Measurements from ENCODE around the gene AKNA. TPM values are rescaled to one million over a fixed set of nuclear protein-coding genes. Genes with fewer than 3 reads are reported as not detected.

Gene AKNA
- total RNA-seq, 1 experiment from 2014 or later: 10.1 TPM

GRCh38 chr9:114313186-114313585, 74.6 kb downstream of the AKNA start:
- ChIA-PET CTCF (no interaction called here), POLR2A (interaction anchor here (0.7 kb wide), 1 partner anchor 223 kb away, joined by 3 read pairs; no protein-coding TSS in a partner anchor)
- intact Hi-C loops (cut with micrococcal nuclease; ENCODE audit: unreplicated experiment) (no loop called here), in situ Hi-C loops (cut with HindIII; ENCODE audit: low pct_unique_long_range_greater_than_20kb, low sequenced_read_pairs) (no loop called here)
- Histone ChIP-seq H3K27ac (ENCODE audit: low read length) (no peak overlapping the region), H3K27me3 (ENCODE audit: control insufficient read depth, insufficient read depth, low read length) (no peaks in the 10 kb centered on the region), H3K4me1 (ENCODE audit: control insufficient read depth, insufficient read depth, low read length) (no peaks in the 10 kb centered on the region), H3K36me3 (ENCODE audit: control insufficient read depth, insufficient read depth, low read length) (no peaks in the 10 kb centered on the region), H3K9me3 (ENCODE audit: control insufficient read depth, insufficient read depth, low read depth, low read length) (no peaks in the 10 kb centered on the region), H3K4me3 (ENCODE audit: low read depth in 2 of 2, low read length in 2 of 2) (no peak overlapping the region)
- TF ChIP-seq SIN3A (IDR thresholded peaks at IDR 0.05; ENCODE audit: borderline replicate concordance, insufficient read depth, low read depth, low read length) (no peak), CTCF (IDR thresholded peaks at IDR 0.05) (no peak), REST (IDR thresholded peaks at IDR 0.05; ENCODE audit: insufficient read depth in 1 of 2, low read depth in 2 of 2, low read length in 1 of 2) (no peak), TCF7L2 (IDR thresholded peaks at IDR 0.05; ENCODE audit: low read depth, low read length) (no peak), POLR2AphosphoS5 (IDR thresholded peaks at IDR 0.05; ENCODE audit: low read depth, low read length) (no peak)
- no peak for ATAC-seq
- BruUV-seq (replicated peaks): no TSS peak
- DNase-seq (ENCODE audit: low read depth, low spot score): no peak

- CTCF ChIA-PET: no interaction called here
- Histone ChIP-seq H3K27me3 (ENCODE audit: control insufficient read depth, insufficient read depth, low read length) (no peaks in the 10 kb centered on the region), H3K36me3 (ENCODE audit: control insufficient read depth, insufficient read depth, low read length) (no peaks in the 10 kb centered on the region), H3K4me1 (ENCODE audit: control insufficient read depth, insufficient read depth, low read length) (no peaks in the 10 kb centered on the region), H3K4me3 (ENCODE audit: low read depth in 2 of 2, low read length in 2 of 2) (no peak overlapping the region), H3K9me3 (ENCODE audit: control insufficient read depth, insufficient read depth, low read depth, low read length) (no peaks in the 10 kb centered on the region), H3K27ac (ENCODE audit: low read length) (no peak overlapping the region)
- TF ChIP-seq SIN3A (IDR thresholded peaks at IDR 0.05; ENCODE audit: borderline replicate concordance, insufficient read depth, low read depth, low read length): no peak
- no peak for TF ChIP-seq REST (IDR thresholded peaks at IDR 0.05; ENCODE audit: insufficient read depth in 1 of 2, low read depth in 2 of 2, low read length in 1 of 2)
- no peak for TF ChIP-seq POLR2AphosphoS5 (IDR thresholded peaks at IDR 0.05; ENCODE audit: low read depth, low read length)
- TF ChIP-seq CTCF (IDR thresholded peaks at IDR 0.05): no peak
- no peak for TF ChIP-seq TCF7L2 (IDR thresholded peaks at IDR 0.05; ENCODE audit: low read depth, low read length)
- intact Hi-C loops (cut with micrococcal nuclease; ENCODE audit: unreplicated experiment) (no loop called here), in situ Hi-C loops (cut with HindIII; ENCODE audit: low pct_unique_long_range_greater_than_20kb, low sequenced_read_pairs) (no loop called here)
- POLR2A ChIA-PET: no interaction called here
- BruUV-seq (replicated peaks): no TSS peak
- DNase-seq (ENCODE audit: low read depth, low spot score): no peak
- no peak for ATAC-seq
These were observed 75.3 kb downstream of the AKNA start for GRCh38 chr9:114312513-114312875.
